Measurements from ENCODE around the gene TTC28.

Gene TTC28

GRCh38 chr22:27993774-27994350 lies 685.8 kb downstream of the TTC28 start:
- DNase-seq (ENCODE audit: low read depth) = no peak
- TF ChIP-seq POLR2A (IDR thresholded peaks at IDR 0.05; ENCODE audit: extremely low read depth, insufficient read length) = no peak
- no peak for TF ChIP-seq MAX (IDR thresholded peaks at IDR 0.05; ENCODE audit: low read depth, low read length)
- no peak for TF ChIP-seq CTCF (IDR thresholded peaks at IDR 0.05; ENCODE audit: low read depth, low read length)
- no peak for TF ChIP-seq MYC (IDR thresholded peaks at IDR 0.05; ENCODE audit: low read depth, low read length)

GRCh38 chr22:27993201-27993635 lies 686.4 kb downstream of the TTC28 start:
- no peak for DNase-seq (ENCODE audit: low read depth)
- TF ChIP-seq POLR2A (IDR thresholded peaks at IDR 0.05; ENCODE audit: extremely low read depth, insufficient read length) (no peak), MYC (IDR thresholded peaks at IDR 0.05; ENCODE audit: low read depth, low read length) (no peak), CTCF (IDR thresholded peaks at IDR 0.05; ENCODE audit: low read depth, low read length) (no peak), MAX (IDR thresholded peaks at IDR 0.05; ENCODE audit: low read depth, low read length) (no peak)
- no peak overlapping the region for H3K4me3 ChIP-seq (ENCODE audit: low read depth, low read length)

More at GRCh38 chr22:27993774-27994350, 685.8 kb downstream of the TTC28 start:
- no peak overlapping the region for H3K4me3 ChIP-seq (ENCODE audit: low read depth, low read length)

GRCh38 chr22:27992294-27993165 lies 687.1 kb downstream of the TTC28 start:
- DNase-seq (ENCODE audit: low read depth) = no peak
- no peak overlapping the region for H3K4me3 ChIP-seq (ENCODE audit: low read depth, low read length)
- no peak for TF ChIP-seq CTCF (IDR thresholded peaks at IDR 0.05; ENCODE audit: low read depth, low read length)
- TF ChIP-seq MAX (IDR thresholded peaks at IDR 0.05; ENCODE audit: low read depth, low read length) = no peak
- TF ChIP-seq POLR2A (IDR thresholded peaks at IDR 0.05; ENCODE audit: extremely low read depth, insufficient read length) = no peak
- no peak for TF ChIP-seq MYC (IDR thresholded peaks at IDR 0.05; ENCODE audit: low read depth, low read length)

DNA sequence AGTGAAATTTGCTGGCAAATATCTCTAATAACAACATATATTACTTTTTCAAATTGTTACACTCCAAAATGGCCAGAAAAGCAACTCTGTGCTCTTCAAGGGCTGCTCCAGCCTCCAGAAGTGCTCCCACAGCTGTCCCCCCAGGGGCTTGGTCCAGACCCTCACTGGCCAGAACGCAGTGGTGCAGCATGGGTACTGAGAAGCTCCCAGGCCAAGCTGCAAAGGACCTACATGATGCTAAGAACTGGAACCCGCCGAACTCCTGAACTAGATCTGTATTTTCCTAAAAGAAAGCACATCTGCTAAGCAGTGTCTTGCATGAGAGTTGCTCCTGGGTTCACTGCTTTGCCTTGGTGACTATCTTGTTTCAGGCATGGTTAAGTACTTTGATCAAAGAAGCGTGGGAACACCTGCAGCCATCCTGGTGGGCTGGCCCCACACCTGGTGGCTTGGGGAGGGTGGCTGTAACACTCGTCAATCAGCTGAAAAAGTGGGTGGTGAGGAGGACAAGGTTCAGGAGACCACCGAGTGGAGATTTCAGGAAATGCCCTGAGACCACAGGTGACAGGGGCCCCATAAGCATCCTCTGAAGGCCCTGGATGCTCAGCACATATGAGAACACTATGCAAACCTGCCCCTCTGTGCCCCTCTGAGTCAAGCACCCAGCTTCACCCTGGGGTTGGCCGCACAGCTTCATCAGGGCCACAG lies 687.9 kb downstream of the TTC28 start:
- TF ChIP-seq POLR2A (IDR thresholded peaks at IDR 0.05; ENCODE audit: extremely low read depth, insufficient read length) (no peak), MAX (IDR thresholded peaks at IDR 0.05; ENCODE audit: low read depth, low read length) (no peak), MYC (IDR thresholded peaks at IDR 0.05; ENCODE audit: low read depth, low read length) (no peak), CTCF (IDR thresholded peaks at IDR 0.05; ENCODE audit: low read depth, low read length) (no peak)
- H3K4me3 ChIP-seq (ENCODE audit: low read depth, low read length) = no peak overlapping the region
- no peak for DNase-seq (ENCODE audit: low read depth)

GRCh38 chr22:27990879-27991278 lies 688.8 kb downstream of the TTC28 start:
- TF ChIP-seq POLR2A (IDR thresholded peaks at IDR 0.05; ENCODE audit: extremely low read depth, insufficient read length) (no peak), CTCF (IDR thresholded peaks at IDR 0.05; ENCODE audit: low read depth, low read length) (peak; percentile 84), MAX (IDR thresholded peaks at IDR 0.05; ENCODE audit: low read depth, low read length) (peak; percentile 7; the same call in 1 of the 2 replicates), MYC (IDR thresholded peaks at IDR 0.05; ENCODE audit: low read depth, low read length) (no peak)

More at GRCh38 chr22:27990879-27991278, 688.8 kb downstream of the TTC28 start:
- DNase-seq (ENCODE audit: low read depth) = peak; percentile 90
- H3K4me3 ChIP-seq (ENCODE audit: low read depth, low read length) = peak overlapping the region; percentile 0

Data from NB4 (cell line).